ENCODE data around the gene KMT2B.

Gene KMT2B

DNA sequence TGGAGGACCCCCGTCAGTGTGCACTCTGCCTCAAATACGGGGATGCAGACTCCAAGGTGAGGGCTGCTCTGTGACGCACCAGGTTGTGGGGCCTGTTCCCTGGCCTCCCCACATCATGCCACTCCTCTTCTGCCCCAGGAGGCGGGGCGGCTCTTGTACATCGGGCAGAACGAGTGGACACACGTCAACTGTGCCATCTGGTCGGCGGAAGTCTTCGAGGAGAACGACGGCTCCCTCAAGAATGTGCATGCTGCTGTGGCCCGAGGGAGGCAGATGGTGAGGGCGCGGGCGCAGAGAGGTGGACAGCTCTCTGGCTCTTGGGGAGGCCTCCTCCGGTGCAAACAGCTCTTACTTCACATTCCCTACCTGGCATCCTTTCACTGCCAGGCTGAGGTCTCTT lies 11.2 kb downstream of the KMT2B start:
- no peak for DNase-seq

DNA sequence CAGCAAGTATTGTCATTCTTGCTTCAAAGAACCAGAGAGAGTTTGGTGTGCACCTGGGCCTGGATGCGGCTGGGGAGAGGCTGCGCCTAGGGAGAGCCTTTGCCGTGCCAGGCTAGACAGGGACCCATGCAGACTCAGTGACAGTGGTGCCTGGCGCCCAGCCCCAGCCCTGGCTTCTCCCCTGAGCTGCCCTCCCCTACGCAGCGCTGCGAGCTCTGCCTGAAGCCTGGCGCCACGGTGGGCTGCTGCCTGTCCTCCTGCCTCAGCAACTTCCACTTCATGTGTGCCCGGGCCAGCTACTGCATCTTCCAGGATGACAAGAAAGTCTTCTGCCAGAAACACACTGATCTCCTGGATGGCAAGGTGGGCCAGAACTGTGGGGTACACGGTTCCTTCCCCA lies 12.0 kb downstream of the KMT2B start:
- no peak for DNase-seq

DNA sequence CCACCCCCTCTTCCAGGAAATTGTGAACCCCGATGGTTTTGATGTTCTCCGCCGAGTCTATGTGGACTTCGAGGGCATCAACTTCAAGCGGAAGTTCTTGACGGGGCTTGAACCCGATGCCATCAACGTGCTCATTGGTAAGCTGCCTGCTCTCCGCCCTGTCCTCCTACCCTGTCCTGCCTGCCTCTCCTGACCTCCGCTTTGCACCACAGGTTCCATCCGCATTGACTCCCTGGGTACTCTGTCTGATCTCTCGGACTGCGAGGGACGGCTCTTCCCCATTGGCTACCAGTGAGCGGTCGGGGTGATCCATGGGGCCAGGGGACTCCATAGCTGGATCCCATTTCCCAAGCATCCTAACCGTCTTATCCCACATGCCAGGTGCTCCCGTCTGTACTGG lies 12.5 kb downstream of the KMT2B start:
- DNase-seq: no peak

DNA sequence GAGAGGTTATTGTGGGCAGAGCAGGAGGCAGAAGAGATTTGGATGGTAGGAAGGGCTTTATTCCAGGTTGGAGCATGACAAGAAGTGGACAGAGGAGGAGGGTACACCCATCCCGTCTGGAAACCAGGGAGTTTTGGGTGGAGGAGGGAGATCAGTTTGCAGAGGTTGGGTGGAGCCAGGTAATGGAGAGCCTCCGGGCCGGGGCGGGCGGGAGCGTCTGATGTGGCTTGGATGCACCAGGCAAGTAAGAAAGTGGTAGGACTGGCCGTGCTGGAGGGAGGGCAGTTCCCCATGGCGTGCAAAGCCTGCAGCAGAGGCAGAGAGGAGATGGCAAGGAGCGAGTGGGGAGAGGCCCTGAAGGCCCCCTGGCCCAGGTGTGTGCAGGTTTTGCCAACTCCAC lies 13.6 kb downstream of the KMT2B start:
- DNase-seq: no peak

DNA sequence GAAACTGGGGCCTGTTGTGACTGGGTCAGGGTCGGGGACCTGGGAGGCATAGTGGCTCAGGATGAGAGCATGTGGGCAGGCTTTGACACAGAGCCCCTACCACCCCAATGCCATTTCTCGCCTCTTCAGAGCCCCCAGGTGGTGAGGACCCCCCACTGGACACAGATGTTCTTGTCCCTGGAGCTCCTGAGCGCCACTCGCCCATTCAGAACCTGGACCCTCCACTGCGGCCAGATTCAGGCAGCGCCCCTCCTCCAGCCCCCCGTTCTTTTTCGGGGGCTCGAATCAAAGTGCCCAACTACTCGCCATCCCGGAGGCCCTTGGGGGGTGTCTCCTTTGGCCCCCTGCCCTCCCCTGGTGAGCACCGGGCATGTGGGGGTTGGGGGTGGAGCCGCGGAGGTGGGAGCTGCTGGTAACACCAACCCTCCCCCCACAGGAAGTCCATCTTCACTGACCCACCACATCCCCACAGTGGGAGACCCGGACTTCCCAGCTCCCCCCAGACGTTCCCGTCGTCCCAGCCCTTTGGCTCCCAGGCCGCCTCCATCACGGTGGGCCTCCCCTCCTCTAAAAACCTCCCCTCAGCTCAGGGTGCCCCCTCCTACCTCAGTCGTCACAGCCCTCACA lies 14.1 kb downstream of the KMT2B start:
- no peak for DNase-seq

DNA sequence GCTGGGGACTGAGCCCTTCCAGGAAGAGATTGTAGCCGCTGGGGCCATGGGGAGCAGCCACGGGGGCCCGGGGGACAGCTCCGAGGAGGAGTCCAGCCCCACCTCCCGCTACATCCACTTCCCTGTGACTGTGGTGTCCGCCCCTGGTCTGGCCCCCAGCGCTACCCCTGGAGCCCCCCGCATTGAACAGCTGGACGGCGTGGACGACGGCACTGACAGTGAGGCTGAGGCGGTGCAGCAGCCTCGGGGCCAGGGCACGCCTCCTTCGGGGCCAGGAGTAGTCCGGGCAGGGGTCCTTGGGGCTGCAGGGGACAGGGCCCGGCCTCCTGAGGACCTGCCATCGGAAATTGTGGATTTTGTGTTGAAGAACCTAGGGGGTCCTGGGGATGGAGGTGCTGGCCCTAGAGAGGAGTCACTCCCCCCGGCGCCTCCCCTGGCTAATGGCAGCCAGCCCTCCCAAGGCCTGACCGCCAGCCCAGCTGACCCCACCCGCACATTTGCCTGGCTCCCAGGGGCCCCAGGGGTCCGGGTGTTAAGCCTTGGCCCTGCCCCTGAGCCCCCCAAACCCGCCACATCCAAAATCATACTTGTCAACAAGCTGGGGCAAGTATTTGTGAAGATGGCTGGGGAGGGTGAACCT lies 14.9 kb downstream of the KMT2B start:
- no peak for DNase-seq

DNA sequence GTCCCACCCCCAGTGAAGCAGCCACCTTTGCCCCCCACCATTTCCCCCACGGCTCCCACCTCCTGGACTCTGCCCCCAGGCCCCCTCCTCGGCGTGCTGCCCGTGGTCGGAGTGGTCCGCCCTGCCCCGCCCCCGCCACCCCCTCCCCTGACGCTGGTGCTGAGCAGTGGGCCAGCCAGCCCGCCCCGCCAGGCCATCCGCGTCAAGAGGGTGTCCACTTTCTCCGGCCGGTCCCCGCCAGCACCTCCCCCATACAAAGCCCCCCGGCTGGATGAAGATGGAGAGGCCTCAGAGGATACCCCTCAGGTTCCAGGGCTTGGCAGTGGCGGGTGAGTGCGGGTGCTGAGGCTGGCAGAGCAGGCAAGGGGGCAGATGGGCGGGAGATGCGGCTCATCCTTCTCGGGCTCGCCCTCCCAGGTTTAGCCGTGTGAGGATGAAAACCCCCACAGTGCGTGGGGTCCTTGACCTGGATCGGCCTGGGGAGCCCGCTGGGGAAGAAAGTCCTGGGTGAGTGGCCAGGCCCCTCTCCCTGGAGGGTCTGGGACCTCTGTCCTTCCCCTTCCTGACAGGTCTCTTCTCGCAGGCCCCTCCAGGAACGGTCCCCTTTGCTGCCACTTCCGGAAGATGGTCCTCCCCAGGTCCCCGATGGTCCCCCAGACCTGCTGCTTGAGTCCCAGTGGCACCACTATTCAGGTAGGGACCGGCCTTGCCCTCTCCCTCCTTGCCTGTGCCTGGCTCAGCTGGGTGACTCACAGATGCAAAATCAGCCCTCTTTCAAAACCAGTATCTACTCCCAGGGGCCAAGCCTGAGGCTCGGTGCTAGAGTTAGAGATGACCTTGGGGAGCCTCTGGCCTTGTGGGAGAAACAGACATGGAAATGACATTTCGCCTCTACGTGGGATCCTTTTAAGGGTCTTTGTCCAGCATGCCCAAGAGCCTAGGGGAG lies 15.7 kb downstream of the KMT2B start:
- no peak for DNase-seq

DNA sequence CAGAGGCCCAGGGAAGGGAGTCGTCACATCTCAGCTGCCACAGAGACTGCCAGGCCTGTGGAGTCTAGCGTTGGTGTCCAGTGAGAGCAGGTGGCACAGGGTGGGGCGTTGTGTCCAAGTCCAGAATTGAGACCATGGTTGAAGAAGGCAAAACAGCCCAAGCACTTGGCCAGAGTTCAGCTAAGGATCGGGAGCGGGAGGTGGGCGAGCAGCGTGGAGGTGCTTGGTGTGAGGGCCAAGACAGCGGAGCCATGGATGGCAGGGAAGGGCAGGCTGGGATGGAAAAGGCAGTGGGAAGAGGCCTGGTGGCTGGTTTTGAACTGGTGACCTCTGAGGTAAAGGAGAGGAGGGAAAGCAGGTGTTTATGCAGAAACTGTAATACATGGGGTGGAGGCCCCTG lies 16.5 kb downstream of the KMT2B start:
- no peak for DNase-seq

DNA sequence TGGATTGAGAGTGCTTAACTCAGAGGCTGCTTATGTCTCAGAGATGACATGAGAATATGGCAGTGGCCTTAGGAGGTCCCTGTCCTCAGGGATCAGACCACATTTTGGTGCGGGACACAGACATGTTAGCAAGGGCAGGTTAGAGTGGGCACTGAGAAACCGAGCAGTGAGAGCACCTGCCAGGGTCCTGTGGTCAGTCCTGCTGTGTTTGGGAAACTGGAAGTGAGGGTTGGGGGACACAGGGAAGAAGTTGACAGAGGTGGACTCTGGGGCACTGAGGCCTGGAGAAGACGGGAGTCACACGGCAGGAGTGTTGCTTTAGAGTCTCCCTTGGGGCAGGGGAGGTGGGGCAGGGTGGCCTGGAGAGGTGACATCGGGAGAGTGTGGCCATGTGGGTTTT lies 17.1 kb downstream of the KMT2B start:
- no peak for DNase-seq

DNA sequence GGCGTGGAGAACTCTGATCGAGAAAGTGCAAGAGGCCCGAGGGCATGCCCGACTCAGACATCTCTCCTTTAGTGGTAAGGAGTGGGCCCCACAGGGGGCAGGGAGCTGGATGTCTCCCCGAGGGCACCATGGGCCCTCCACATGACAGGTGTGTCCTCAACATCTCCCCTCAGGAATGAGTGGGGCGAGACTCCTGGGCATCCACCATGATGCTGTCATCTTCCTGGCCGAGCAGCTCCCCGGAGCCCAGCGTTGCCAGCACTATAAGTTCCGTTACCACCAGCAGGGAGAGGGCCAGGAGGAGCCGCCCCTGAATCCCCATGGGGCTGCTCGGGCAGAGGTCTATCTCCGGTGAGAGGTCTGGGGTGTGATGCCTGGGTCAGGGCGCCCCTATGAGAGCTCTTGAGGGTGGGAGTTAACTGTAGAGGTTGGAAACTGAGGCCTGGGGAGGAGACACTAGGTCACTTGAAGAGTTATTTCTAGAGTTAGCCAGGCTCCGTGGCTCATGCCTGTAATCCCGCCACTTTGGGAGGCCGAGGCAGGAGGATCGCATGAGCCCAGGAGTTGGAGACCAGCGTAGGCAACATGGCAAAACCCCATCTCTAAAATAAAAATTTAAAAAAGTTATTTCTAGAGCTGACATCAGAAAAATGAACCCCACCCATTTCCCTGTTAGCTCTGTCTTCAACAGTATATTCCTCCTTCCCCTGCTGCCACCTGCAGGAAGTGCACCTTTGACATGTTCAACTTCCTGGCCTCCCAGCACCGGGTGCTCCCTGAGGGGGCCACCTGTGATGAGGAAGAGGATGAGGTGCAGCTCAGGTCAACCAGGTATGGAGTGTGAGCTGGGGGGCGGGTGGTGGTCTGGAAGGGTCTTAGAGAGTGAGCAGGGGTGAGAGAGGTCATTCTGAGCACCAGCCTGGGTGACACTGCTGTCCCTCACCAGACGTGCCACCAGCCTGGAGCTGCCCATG lies 19.4 kb downstream of the KMT2B start:
- no peak for DNase-seq

DNA sequence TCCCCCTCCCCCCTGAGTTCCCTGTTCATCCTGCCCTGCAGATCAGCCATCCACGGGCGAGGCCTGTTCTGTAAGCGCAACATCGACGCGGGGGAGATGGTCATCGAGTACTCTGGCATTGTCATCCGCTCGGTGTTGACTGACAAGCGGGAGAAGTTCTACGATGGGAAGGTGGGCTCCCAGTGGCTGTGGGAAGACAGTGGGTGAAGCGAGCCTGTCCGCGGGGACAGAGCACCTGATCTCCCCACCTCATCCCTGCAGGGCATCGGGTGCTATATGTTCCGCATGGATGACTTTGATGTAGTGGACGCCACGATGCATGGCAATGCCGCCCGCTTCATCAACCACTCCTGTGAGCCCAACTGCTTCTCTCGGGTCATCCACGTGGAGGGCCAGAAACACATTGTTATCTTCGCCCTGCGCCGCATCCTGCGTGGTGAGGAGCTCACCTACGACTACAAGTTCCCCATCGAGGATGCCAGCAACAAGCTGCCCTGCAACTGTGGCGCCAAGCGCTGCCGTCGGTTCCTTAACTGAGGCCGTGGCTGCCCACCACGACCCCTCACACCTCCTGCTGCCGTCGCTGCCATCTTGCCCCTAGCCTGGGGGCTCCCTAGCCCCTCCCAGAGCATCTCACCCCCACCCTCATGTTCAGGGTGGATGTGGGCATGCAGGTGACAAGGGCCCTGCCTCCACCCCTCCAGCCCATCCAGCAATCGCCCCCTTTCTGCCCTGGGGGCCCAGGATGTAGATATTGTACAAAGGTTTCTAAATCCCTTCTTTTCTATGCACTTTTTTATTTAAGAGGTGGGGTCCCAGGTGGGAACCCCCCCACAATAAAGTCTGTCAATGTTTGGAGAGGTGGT lies 20.5 kb downstream of the KMT2B start:
- no peak for DNase-seq

DNA sequence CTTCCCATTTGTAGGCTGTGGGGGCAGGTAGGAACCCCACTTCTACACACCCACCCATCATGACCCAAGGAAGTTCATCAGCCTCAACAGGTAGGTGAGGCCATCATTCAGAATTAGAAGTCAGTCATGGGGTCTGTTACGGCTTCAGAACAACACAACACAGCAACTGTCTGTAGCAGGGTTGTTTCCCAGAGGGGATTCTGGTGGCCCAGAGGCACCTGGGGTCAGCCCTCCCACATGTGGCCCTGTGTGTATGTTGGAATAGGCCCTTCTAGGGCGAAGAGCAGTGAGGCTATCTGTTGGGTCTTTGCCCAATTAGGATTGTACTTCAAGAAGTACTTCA lies 21.1 kb downstream of the KMT2B start:
- no peak for DNase-seq

DNA sequence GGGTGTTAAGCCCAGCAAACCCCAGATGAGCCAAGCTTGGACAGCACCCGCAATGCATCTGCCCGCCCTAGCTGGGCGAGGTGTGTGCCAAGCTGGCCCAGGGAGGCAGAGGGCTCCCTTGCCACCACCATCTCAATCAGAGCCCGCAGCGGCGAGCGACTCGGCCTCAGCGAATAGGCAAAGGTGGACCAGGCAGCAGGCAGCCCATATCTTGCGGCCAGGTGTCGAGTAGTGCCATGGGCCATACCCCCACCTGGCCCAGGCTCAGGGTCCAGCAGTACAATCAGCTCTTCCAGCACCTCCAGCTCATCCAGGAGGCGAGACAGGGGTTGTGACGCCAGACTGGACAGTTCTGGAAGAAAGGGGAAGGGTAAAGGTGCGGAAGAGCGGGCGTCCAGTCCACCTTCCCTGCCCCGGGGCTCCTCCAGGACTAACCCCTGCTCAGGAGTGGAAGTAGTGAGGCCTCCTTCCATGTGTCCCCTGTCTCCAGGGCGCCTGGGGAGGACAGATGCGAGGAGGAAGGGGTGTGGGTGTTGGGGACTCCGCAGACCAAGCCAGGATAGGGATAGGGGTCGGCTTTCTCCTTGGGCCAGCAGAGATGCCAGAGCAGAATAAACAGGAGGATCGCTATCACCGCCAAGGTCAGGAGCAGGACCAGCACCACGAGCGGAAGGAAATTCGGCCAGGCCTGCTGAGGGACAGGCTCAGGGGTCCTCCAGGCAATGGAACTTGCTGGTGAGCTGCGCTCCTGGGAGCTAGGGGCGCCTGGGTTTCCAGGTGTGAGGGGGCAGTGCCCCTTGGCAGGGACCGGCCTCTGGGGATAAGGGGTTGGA lies 21.7 kb downstream of the KMT2B start:
- DNase-seq: peak; percentile 8

DNA sequence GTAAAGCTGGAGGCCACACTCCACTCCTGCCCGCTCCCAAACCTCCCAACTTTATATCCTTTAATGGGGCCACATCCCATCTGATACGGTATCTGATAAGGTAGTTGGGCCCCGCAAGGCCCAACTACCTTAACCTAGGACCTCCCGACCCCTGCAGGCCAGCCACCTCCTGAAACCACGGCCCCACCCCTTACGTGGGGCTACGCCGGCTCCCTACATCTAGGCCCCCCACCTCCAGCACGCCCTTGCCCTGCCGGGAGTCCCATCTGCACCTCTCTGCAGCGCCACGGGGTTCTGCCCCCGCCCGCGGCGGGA lies 22.3 kb downstream of the KMT2B start:
- no peak for DNase-seq

DNA sequence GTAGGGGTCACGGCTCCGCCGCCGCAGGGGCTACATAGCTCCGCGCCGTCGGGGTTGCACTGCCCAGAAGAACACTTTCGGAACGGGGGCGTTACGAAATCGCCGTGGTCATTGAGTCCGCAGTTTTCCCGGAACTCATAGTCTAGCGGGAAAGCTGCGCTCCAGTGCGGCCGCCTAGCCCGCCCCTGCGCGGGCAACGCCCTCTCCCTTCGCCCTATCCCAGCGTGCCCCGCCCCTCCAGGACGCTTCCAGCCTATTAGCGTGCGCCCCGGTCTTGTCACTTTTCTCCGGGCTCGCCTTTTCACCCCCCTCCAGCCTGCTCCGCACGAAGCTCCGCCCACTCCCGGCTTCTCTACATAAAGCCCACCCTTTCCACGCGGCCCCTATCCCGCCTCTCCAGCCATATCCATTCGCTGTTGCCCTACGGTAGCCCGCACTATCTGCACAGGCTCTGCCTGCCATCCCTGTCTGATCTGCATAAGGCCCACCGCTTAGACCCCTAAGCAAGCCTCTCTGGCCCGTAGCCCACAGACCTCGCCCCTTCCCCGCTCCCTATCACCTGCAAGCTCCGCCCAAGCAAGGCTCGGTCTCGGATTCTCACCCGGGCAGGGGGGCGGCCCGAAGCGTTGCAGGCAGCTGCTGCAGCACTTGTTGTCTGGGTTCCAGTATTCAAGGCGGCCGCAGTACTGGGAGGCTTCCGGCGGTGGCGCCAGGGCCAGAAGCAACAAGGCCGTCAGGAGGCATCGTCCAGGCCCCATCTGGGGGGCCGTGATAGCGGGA lies 22.8 kb downstream of the KMT2B start:
- peak; percentile 99 for DNase-seq

DNA sequence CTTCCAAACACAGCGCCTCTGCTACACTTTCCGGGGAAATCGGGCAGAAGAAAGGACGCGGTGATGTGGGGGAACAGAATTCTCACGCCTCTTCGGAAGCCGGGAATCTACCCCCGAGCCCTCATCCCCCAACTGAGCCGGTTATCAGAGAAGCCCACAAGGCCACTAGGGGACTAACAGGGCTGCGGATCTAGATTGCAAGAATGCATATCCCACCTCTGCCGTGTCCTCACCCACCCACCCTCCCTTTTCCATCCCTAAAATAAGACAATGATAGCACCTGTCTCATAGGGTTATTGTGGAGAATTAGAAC lies 23.4 kb downstream of the KMT2B start:
- no peak for DNase-seq

DNA sequence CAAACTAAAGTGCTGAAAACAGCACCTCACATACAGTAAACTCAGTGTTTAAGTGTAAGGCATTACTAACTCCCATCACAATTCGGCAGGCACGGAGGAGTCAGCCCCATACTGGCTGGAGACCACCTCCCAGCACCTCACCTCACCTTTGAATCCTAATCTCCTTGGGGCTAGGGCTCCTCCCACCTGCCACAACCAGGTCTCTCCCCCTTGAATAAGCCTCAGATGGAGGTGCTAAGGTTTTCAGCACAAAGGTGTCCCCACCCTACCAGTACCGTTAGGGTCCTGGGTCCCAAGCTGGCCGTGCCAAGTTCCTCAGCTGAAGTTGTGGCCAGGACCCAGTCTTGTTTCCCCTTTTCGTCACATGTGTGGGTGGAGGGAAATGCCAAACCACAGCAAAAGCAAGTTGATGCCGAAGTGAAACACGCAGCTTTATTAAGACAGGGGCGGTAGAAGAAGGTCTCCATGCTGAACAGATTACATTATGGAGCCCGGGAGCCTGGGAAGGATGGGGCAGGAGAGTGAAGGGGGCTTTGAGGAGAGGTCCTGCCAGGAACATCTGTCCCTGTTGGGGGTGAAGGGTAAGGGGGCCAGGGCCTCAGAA lies 24.4 kb downstream of the KMT2B start, which contains the start of gene IGFLR1:
TSS of gene IGFLR1 (minus strand) at position 332 of the 604 bp plus-strand sequence. CDS start 1,272 bp downstream, outside the sequence.
- DNase-seq: no peak

DNA sequence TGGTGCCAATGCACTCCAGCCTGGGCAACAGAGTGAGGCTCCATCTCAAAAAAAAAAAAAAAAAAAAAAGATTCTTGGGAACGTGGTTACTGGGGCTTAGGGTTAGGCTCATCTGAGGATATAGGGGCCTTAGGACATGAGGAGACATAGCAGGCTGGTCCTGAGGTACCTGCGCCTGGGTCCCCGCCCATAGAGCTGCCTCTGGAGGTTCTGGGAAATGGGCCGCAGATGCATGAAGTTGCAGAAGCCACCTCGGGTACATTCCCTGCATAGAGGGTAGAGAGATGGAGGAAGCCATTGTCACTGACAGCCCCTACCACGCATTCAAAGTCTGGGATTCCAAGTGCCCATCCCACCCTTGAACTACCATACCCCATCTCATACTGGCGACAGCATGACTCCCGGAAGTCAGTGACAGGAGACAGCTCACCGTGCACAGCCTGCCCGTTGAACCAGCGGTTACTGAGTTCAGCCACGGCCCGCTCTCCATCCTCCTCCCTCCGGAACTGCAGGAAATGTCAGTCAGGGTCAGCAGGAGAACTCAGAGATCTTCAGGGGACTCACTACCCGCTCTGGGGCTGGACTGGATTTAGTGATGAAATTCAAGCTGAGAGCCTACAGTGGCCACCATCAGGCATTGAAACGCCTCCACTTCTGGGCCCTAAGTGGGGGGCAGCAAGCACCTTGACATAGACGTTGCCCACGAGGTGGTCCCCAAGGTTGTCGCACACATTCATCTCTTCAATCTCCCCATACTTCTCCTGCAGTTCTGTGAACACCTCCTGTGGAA lies 26.0 kb downstream of the KMT2B start:
- no peak for DNase-seq

Measured in eye (tissue), 1 donor.